Measurements from ENCODE around the gene CCDC85C.
"Not testable (repeated sequence)": the region's sequence is repeated elsewhere in the genome, so short reads cannot be mapped to it uniquely, and the experiment has no call there.

CCDC85C gene

DNA sequence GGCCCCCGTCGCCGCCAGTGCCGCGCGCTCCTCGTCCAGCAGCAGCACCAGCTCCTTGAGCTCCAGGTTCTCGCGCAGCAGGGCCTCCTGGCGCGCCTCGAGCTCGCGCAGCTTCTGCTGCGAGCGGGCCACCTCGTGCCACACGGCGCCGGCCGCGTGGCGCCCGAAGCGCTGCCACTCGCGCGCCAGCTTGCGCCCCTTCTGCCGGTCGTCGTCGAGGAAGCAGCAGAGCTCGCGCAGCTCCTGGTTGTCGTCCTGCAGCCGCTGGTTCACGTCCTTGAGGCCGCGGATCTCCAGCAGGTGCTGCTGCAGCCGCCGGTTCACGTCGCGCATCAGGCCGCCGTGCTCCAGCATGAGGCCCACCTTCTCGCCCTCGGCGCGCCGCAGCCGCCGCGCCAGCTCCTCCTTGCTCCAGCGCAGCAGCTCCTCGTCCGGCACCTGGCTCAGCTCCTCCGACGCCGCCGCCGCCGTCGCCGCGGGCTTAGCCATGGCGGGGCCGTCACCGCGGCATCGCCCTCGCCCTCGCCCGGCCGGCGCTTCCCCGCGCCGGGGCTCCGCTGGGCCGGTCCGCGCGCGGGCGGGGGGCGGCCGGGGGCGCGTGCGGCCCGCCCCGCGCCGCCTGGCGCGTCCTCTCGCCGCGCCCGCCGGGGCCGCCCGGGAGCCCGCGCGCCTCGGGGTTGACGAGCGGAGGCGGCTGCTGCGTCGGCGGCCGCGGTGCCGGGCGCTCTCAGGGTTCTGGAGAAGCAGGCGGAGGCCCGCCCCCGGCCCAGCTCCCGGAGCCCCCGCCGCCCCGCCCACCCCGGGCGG lies at the start of gene CCDC85C:
Gene CCDC85C, minus strand, starts transcription at position 737 of the 807 bp plus-strand sequence. Its CDS starts 248 bp downstream, at position 489.
- peak; percentile 62 for DNase-seq

DNA sequence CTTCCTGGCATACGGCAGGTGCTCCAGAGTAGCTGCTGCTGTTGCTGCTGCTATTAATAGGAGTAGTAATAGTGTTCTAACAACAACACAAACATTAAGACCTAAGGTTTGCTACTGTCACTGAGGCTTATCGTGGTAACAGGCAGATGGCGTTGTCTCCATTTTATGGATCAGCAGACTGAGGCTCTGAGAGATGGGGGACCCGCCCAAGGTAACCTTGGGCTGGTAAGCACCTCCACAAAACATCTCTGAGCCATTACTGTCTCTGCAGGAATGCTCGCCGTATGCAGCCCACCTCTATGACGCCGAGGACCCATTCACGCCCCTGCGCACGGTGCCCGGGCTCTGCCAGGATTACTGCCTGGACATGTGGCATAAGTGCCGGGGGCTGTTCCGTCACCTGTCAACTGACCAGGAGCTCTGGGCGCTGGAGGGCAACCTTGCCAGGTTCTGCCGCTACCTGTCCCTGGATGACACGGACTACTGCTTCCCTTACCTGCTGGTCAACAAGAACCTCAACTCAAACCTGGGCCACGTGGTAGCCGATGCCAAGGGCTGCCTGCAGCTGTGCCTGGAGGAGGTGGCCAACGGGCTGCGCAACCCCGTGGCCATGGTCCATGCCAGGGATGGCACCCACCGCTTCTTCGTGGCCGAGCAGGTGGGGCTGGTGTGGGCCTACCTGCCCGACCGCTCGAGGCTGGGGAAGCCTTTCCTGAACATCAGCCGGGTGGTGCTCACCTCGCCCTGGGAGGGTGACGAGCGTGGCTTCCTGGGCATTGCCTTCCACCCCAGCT lies 48.1 kb upstream of the CCDC85C start:
- no peak for DNase-seq

- DNase-seq, result no peak
Observed at GRCh38 chr14:99650189-99650588, 46.2 kb upstream of the CCDC85C start.

GRCh38 chr14:99649643-99650042 lies 45.6 kb upstream of the CCDC85C start:
- DNase-seq, result no peak

DNA sequence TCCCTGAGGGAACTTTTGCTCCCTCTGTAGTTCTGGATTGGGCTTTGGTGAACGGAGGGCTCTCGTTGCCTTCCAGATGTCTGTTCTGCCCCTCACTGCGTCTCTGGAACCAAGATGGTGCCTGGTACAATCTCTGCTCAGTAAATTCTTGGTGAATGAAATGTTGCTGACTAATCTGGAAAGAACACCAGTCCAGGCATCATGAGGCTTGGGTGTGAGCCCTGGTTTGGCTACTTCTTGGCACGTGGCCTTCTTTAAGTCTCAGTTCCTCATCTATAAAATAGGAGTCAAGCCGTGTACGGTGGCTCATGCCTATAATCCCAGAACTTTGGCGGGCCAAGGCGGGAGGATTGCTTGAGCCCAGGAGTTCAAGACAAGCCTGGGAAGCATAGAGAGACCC lies 45.2 kb upstream of the CCDC85C start:
- DNase-seq, result peak; percentile 68

GRCh38 chr14:99648027-99648784 lies 44.2 kb upstream of the CCDC85C start:
- no peak for DNase-seq

DNA sequence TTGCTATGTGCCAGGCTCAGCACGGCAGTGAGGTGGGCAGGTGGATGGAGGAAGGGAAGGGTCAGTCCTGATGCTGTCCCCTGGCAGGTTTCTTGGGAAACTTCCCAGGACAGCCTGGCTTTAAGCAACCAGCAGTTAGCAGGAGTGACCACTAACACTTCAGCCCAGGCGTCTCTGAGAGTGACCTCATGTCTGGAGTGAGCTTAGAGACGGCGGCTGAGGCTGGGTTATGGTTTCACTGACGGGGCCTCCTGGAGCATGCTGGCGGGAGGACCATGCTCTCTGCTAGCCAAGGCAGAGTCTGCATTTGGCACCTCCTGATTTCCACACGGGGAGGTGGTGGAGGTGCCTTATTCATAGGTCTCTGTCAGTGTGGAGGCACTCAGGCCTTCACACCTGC lies 43.4 kb upstream of the CCDC85C start:
- no peak for DNase-seq

GRCh38 chr14:99645545-99646505 lies 41.8 kb upstream of the CCDC85C start:
- no peak for DNase-seq

DNA sequence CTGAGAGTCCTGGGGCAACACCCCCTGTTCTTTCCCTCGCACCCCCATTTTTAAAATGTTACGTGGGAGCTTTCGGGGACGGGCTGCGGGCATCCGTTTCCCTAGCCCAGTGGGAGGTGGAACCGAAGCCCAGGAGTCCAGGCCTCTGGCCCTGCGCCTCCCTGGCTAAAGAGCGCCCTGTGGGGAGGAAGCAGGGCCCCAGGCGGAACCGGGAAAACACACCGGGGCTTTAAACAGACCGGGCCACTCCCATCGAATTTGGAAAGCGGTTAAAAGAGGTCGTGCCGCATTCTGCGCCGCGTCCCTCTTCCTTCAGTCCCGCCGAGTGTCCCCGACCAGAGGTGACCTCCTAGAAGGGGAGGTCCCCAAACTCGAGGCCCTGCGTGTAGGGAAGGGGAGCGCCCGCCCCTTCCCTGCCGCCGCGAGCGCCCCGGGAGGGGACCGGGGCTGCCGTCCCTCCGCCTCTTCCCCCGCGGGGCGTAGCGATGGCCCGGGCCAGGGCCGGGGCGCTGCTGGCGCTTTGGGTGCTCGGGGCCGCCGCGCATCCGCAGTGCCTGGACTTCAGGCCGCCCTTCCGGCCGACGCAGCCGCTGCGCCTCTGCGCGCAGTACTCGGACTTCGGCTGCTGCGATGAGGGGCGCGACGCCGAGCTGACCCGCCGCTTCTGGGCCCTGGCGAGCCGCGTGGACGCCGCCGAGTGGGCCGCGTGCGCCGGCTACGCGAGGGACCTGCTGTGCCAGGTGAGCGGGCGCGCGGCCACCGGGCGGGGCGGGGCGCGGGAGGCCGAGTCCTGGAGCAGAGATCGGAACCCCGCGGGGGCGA lies 40.9 kb upstream of the CCDC85C start, which contains the start of gene HHIPL1:
Gene HHIPL1, plus strand, starts transcription at position 407 of the 822 bp plus-strand sequence. Its CDS starts 79 bp downstream, at position 486.
- no peak for DNase-seq

DNA sequence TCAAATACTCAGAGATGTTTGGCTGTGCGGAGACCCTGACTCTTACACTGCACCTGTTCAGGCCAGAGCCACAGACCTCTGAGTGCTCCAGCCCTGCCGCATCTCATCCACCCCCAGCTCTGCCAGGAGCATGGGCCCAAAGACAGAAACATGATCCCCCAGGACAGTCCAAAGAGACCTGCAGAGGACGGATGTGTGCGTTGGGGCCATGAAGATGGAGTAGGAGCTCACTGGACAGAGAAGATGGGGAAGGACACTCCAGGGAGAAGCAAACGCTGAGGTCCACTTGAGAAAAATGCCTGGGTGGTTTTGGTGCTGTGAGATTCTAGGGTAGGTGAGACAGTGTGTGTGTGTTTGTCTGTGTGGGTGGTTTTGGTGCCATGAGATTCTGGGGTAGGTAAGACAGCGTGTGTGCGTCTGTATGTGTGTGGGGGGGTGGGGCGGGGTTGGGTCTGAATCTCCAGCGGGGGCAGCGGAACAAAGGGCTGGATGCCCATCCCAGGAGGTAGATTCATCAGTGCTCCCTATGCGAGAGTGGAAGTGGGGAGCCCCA lies 40.1 kb upstream of the CCDC85C start:
- no peak for DNase-seq

DNA sequence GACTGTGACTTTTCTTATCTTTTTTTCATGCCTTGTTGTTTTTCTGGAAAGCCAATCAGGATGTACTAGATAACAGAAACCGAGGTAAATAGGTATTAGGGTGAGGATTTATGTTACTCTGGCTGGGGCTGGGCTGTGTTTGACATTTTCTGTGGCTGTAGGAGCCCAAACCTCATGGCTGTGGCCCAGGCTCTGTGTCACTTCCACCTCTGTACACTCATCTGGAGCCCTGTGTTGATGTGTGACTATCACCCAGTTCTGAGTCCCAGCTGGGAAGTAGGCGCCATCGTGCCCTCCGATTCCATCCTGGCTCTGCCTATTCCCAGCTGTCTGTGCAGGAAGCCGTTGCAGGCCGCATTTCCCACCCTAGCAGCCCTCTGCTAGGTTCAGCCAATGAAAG lies 39.3 kb upstream of the CCDC85C start:
- no peak for DNase-seq

- DNase-seq, result not testable (repeated sequence)
Observed at GRCh38 chr14:99642771-99643170, 38.8 kb upstream of the CCDC85C start.

DNA sequence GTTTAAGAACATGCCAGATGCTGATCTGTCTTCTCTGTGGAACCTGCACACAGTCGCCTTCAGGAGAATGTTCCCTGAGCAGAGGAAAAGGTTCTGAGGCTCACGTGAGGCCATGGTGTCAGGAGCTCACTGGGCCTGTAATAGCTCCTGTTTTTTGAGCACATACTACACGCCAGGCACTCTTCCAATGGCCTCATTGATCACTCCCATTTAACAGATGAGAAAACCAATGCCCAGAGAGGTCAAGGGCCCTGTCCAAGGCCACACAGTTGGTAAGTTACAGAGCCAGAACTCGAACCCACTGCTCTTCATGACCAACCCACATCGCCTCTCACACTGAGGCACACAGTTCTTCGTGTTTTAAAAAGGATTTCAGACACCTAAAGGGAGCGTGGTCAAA lies 33.6 kb upstream of the CCDC85C start:
- DNase-seq, result no peak

- DNase-seq, result no peak
Observed at GRCh38 chr14:99636487-99636886, 32.5 kb upstream of the CCDC85C start.

DNA sequence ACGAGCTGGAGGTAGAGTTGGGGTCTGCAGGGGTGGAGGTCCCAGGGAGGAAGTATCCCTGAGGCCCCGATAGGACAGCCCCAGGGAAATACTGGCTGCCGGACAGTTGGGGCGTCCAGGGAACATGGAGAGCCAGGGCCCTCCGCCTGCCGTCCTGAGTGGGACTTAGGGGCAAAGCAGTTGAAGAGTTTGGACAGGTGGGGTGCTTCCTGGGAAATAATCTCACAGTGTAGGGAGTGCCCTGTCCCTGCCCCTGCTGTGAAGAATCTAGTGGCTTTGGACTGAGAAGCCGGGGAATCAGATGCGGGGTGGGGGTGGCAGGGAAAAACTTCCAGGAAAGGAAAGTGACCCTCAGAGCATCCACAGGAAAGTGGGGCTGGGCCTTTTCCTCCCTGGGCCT lies 31.1 kb upstream of the CCDC85C start:
- DNase-seq, result no peak

DNA sequence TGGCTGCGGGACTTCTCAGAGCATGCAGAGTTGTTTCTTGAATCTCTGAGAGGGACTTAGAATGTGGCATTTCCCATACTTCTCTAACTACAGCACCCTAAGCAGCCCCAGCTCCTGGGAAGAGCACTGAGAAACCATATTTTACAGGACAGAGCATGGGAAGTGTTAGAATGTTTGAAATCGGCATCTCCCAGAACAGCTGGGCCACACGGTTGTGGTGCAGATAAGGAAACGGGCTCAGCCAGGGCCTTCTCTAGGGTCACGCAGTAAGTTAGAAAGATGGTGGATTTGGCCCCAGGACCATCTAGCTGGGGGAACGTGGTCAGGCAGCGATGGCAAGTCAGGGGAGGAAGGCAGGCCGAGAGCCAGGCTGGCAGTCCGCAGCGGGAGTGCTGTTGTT lies 30.4 kb upstream of the CCDC85C start:
- DNase-seq, result no peak

DNA sequence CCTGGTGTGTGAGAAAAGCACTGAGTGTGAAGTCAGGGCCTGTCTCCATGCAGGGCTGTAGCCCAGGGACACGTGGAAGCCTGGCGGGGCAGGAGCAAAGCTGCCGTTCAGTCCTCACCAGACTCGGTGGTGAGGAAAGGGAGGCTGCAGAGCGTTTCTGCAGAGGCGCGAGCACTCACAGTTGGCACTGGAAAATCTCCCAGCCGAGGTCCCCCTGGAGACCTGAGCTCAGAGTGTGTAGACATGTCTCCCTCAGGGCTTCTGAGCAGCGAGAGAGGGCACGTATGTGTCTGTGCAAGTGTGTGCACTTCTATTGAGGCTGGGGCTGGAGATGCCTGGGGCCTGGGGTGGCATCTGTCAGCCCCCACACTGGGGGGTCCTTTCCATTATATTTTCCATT lies 29.9 kb upstream of the CCDC85C start:
- DNase-seq, result no peak

DNA sequence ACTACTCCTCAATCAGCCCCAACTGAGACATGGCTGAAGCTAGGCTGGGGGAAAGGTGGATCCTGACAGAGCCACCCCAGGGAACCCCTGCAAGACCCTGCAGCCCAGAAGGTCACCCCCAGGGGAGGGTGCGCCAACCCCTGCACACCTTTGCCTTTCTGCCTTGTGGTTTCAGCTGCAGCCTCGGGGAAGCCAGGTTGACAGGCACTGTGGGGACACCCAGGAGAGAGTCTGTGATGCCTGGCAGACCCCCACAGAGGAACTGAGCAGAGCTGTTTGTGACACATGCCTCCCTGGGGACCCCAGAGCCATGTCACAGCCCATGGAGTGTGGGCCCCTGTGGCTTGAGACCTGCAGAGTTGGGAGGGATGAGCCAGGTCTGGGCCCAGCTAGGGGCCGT lies 29.1 kb upstream of the CCDC85C start:
- DNase-seq, result no peak

DNA sequence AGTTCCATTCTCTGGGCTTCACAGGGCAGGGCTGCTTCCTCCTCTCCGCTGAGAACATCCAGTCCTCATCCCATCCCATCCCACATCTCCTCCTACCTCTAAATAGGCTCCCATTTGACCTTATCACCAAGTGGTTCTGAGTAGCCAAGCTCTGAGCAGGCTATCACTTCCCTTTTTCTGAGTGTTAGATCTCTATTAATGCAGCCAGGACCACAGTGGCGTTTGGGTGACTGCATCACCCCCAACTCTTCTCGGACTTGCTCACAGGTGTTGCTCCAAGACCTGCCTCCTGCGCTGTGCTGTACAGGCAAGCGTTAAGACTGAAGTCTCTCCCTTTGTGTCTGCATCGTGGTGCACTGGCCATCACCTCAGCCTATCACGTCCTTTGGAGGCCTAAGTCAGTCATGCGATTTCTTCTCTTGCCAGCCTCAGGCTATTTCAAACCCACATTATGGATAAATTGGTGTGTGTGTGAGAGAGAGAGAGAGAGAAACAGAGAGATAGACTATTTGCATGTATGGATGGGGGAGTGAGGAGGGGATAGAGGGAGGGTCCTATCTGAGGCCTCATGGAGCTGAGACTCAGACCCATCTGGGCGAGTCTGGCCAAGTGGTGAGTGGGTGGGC lies 28.5 kb upstream of the CCDC85C start:
- DNase-seq, result no peak

- DNase-seq, result no peak
Observed at GRCh38 chr14:99630202-99630601, 26.2 kb upstream of the CCDC85C start.

Data from 8988T (cell line).